ENCODE data around the gene PLAAT3.
A peak's percentile ranks its signal among the peaks of the same experiment; 100 is the strongest.
"Not testable (repeated sequence)": the region's sequence is repeated elsewhere in the genome, so short reads cannot be mapped to it uniquely, and the experiment has no call there.

Gene PLAAT3

GRCh38 chr11:63537293-63538101 is 76.7 kb downstream of the PLAAT3 start:
- no peak for DNase-seq

GRCh38 chr11:63536669-63537292 is 77.5 kb downstream of the PLAAT3 start, which contains the start of gene PLAAT4:
Gene PLAAT4, plus strand, starts transcription at chr11:63536808. Its CDS starts 61 bp downstream, at chr11:63536869.
- peak; percentile 44 for DNase-seq

- DNase-seq, result no peak
These were observed 78.5 kb downstream of the PLAAT3 start for GRCh38 chr11:63535734-63536133.

- no peak for DNase-seq
These were observed 79.3 kb downstream of the PLAAT3 start for GRCh38 chr11:63534895-63535461.

- DNase-seq, result no peak
These were observed 80.2 kb downstream of the PLAAT3 start for GRCh38 chr11:63534076-63534475.

- DNase-seq, result no peak
These were observed 81.3 kb downstream of the PLAAT3 start for GRCh38 chr11:63532799-63533475.

- DNase-seq, result no peak
These were observed 82.1 kb downstream of the PLAAT3 start for GRCh38 chr11:63532117-63532516.

GRCh38 chr11:63531074-63531792 is 83.0 kb downstream of the PLAAT3 start:
- not testable (repeated sequence) for DNase-seq

- DNase-seq, result no peak
These were observed 84.2 kb downstream of the PLAAT3 start for GRCh38 chr11:63530021-63530420.

GRCh38 chr11:63529373-63529772 is 84.9 kb downstream of the PLAAT3 start:
- not testable (repeated sequence) for DNase-seq

- not testable (repeated sequence) for DNase-seq
These were observed 85.4 kb downstream of the PLAAT3 start for GRCh38 chr11:63528729-63529278.

- not testable (repeated sequence) for DNase-seq
These were observed 86.1 kb downstream of the PLAAT3 start for GRCh38 chr11:63528156-63528555.

- DNase-seq, result no peak
These were observed 86.6 kb downstream of the PLAAT3 start for GRCh38 chr11:63527667-63528066.
